Left kidney (tissue), 2 donors: Measurements from ENCODE around the gene ROBO1. TPM values are rescaled to one million over a fixed set of nuclear protein-coding genes. Genes with fewer than 3 reads are reported as not detected.

Source experiments
- DNase-seq: peaks from one replicate; pipeline ENCODE4 v3.0.0-alpha.2; 2013
- polyA plus RNA-seq: library from polyadenylated mRNA; unstranded; fragments of 120-200 nt; gene quantifications from one replicate; pipeline ENCODE4 v1.2.1, GENCODE V29; 2013; ENCODE audit not compliant: insufficient read length

ROBO1 gene
- polyA plus RNA-seq, 1 donor = 130 TPM

DNA sequence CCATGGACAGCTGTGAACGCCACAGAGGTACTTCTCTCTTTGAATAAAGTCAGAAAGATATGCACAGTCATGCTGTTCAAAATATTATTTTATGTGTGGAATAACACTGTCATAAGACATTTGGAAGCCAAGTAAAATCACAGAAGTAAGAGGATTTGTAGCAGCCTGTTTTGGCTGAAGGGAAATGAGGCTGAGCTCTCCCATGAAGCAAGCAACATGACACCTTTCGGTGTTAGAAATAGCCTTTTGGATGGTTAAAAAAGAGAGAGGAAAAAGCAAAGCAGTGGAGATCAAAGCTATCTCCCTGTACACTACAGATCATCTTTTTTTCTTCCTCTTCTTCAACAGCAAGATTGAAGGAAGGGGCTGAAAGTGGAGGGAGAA lies 755.3 kb downstream of the ROBO1 start:
- DNase-seq = no peak

DNA sequence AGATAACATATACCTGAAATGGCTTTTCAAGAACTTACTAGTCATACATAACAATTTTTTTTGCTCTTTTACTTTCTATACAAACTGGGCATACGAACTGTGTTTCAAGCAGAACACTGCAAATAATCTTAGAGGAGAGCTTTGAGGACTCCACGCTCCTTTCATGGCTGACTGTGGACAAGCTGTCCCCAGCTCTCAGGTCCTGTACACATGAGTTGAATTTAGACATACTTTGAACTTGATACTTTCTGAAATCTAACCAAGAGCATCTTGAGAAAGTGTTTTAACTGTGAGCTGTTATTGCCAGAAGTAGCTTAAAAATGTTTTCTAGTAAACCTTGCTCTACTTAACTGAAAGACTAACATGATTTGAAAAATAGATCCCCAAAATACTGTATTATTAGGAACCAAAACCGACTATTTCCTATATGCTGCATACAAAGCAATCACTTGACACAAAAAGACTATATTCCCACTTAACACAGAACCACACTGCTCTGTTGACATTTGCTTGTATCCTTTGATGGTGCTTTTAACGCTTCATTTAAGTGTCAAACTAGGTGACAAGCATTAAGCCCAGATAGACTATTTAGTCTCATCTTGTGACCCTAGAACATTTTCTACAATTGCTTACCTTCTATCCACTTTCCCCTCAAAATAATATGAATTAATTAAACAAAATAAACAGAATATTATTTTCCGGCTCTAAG lies 755.8 kb downstream of the ROBO1 start:
- DNase-seq = no peak

- DNase-seq = no peak
Observed at GRCh38 chr3:79009861-79010260, 757.9 kb downstream of the ROBO1 start.

GRCh38 chr3:79006077-79006476 lies 761.7 kb downstream of the ROBO1 start:
- DNase-seq = no peak

DNA sequence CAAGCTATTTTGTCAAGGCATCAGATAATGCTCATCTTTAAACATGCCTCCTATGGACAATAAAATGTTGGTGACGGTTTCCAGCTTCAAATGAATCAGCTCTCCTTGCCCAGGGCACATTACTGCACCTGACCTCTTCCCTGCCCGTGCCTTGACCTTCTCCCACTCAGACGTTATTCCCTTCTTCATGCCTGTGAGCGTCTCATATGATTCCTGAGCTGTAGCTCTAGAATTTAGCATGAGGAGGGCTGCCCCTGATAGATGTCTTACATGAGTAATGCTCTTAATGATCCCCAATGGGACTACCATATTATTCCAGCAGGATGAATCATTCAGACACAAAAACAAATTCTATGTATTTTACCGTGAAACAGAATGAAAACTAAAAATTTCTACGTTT lies 762.7 kb downstream of the ROBO1 start:
- no peak for DNase-seq

- DNase-seq = no peak
Observed at GRCh38 chr3:79003994-79004393, 763.8 kb downstream of the ROBO1 start.

DNA sequence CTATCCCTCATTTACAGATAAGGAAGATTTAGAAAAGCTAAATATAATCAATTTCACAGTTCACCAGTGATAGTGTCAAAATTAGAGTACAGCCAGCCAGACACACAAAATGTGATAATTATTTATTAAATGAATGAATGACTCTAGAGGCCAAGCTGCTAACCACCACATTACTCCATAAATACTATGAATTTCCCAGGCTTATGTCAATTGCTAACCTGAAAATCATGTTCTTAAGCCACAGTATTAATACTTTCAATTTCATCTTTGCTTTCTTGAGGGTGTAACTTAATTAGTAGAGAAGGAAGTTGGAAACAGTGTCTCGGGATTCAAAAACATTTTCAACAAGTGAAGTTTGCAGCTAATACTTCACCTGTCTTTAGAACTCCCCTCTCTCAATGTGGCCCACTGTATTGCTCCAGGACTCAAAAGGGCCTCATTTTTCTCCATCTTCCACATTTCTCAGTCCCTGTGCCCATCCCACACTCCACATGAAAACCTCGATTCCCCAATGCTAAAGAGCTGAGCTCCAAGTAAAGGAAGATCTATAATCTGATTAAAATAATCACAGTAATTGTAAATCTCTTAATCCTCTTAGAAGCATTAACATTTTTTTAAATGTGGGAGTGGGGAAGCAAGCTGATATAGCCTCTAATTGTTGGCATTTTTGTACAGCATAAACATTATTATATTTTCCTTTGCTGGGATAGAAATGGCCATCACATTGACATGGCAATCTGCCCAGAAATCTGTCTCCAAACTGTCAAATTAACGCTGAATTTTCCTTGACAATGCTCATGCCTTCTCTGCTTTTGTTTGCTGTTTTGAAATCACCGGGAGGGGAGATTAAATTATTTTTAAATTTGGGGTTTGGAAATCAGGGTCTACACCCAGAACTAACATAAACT lies 765.1 kb downstream of the ROBO1 start:
- DNase-seq = no peak

GRCh38 chr3:79001255-79001654 lies 766.5 kb downstream of the ROBO1 start:
- no peak for DNase-seq

DNA sequence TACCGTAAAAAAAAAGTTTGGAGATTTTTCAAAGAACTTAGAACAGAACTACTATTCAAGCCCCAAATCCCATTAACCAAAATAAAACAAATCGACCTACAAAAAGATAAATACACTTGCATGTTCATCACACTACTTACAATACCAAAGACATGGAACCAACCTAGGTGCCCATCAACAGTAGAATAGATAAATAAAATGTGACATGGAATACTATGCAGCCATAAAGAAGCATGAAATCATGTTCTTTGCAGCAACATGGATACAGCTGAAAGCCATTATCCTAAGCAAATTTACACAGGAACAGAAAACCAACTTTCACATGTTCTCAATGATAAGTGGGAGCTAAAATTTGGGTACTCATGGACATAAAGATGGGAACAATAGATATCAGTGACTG lies 768.7 kb downstream of the ROBO1 start:
- no peak for DNase-seq

- no peak for DNase-seq
Observed at GRCh38 chr3:78995087-78995486, 772.7 kb downstream of the ROBO1 start.

GRCh38 chr3:78994174-78995027 lies 773.4 kb downstream of the ROBO1 start:
- peak; percentile 74 for DNase-seq

GRCh38 chr3:78993375-78993774 lies 774.4 kb downstream of the ROBO1 start:
- DNase-seq = no peak

- no peak for DNase-seq
Observed at GRCh38 chr3:78992830-78993229, 775.0 kb downstream of the ROBO1 start.

DNA sequence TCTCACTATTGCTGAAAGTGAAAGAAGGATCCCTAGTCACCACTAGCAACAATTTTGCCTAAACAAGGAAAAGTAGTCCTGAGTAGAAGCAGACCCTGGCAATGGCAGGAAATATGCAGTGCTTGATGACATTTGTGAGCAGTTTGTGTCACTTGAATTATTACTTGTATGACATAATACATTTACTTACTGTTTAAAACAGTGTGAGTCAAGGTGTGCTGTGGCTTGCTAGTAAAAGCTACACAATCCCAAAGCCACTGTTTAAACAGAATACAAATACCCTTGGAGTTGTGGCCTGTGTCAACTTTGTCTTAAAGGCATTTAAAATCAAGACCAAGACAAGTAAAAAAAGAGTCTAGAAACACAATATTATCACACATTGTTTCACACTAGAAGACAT lies 775.4 kb downstream of the ROBO1 start:
- no peak for DNase-seq

GRCh38 chr3:78991656-78992055 lies 776.1 kb downstream of the ROBO1 start:
- DNase-seq = no peak

DNA sequence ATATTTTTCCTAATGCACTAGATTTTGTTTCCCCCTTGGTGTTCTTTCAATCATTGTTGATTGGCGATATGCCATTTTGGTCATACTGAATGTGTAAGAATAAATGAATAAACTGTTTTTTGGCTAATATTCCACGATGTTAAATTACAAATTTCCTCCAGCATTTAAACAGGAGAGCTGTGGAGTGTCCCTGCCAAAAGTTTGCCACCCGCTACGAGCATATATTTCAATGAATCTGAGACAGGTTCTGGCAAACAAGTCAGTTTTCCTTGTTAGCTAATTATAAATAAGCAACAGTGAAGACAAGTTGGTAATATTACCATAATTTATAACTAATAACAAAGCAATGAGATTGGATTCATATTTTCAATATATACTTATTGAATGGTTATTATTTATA lies 777.6 kb downstream of the ROBO1 start:
- DNase-seq = no peak

DNA sequence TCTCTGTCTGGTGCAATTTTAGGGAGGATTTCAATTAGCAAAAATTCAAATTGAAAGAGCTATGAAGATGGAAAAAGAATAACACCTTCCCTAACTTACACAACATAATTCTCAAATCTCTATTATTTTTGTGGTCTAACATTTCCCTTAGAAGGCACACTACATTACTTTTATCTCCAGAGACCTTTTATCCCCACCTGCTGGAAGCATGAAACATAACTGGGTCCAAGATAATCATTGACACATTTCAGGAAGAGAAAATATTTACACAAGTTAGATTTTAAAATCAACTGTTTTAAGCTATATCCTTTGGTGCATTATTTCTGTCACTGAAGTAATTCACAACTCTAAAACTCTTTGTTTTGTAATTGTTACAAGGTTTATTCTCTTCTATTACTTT lies 779.5 kb downstream of the ROBO1 start:
- DNase-seq = no peak

GRCh38 chr3:78986416-78987101 lies 781.2 kb downstream of the ROBO1 start:
- DNase-seq = no peak

GRCh38 chr3:78985981-78986380 lies 781.8 kb downstream of the ROBO1 start:
- no peak for DNase-seq

DNA sequence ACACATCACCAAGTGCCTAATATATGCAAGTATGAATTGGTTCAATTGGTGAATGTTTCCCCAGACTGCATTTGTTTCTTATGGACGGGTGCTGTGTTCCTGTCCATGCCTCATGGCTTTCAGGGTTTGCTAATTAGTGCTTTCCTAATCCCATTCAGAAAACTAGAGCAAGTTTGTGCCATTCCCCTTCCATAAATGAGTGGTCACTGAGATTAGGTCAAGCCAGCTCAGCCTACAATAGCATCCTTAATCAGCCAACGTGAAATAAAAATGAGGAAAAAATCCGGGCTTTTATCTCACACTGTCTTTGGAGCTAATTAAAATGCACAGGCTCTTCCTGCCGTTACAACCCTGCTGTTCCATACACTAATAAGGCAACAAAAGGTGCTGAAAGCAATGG lies 788.8 kb downstream of the ROBO1 start:
- no peak for DNase-seq

DNA sequence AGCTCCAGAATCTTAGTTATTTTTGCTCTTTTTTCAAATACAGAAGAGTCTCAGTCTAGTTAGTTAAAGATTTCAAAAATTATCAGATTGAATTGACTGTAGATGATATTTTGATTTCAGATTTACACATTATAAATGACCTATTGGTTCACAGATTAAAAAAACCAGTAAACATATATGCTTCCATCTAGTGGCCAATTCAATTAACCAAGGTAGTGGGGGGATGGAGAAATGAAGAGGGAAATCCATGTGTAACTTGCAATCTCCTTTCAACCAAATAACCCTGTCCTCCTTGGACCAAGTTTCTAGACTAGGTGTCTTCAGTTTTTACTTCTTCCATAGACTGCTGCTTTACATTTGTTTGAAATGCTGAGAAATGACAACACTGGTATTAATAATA lies 789.8 kb downstream of the ROBO1 start:
- DNase-seq = no peak

DNA sequence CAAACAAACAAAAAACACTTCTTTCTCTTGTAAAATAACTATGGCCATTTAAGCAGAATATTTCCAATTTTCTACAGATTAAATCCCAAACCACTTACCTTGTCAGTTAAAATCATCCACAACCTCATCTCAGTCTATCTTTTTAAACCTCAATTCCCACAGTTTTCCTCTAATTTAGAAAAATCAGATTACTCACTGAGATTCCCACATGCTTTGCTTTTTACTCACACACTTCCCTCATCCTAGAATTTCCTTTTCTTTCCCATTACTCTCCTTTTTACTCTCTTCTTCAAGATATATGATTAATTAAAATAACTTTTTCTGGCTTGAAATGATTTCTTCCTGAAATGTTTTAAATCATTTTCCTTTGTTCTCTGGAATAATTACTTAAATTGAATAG lies 790.7 kb downstream of the ROBO1 start:
- DNase-seq = no peak
